Hematopoietic multipotent progenitor cell treated with erythropoietin and hydrocortisone succinate and interleukin-3 and kit ligand, for 4 days (in vitro differentiated cells): ENCODE measurements around the gene HSBP1.

ENCODE experiments used
- DNase-seq: peaks from one replicate; pipeline ENCODE4 v3.0.0-alpha.2; 2015

The HSBP1 gene

GRCh38 chr16:83804366-83804765, 3.4 kb upstream of the HSBP1 start:
- no peak for DNase-seq

- DNase-seq: peak; percentile 69
These were observed 1.7 kb upstream of the HSBP1 start for GRCh38 chr16:83806036-83806435.

- no peak for DNase-seq
These were observed 1.0 kb upstream of the HSBP1 start for GRCh38 chr16:83806731-83807130.

- no peak for DNase-seq
These were observed 460 bp upstream of the HSBP1 start for GRCh38 chr16:83807327-83807709.

- DNase-seq: peak; percentile 17
These were observed 816 bp downstream of the HSBP1 start for GRCh38 chr16:83808573-83809014.

GRCh38 chr16:83809092-83809491, 1.3 kb downstream of the HSBP1 start:
- DNase-seq: no peak

- no peak for DNase-seq
These were observed 3.1 kb downstream of the HSBP1 start for GRCh38 chr16:83810901-83811300.

GRCh38 chr16:83813823-83814658, 6.3 kb downstream of the HSBP1 start:
- peak; percentile 38 for DNase-seq

GRCh38 chr16:83814659-83814985, 6.8 kb downstream of the HSBP1 start:
- no peak for DNase-seq

- DNase-seq: no peak
These were observed 9.2 kb downstream of the HSBP1 start for GRCh38 chr16:83817022-83817421.

- DNase-seq: no peak
These were observed 10.5 kb downstream of the HSBP1 start for GRCh38 chr16:83818276-83818675.

GRCh38 chr16:83819361-83819760, 11.6 kb downstream of the HSBP1 start:
- DNase-seq: no peak

- DNase-seq: peak; percentile 86
These were observed 18.6 kb downstream of the HSBP1 start for GRCh38 chr16:83826146-83826913.

GRCh38 chr16:83830091-83830768, 22.5 kb downstream of the HSBP1 start:
- no peak for DNase-seq

GRCh38 chr16:83830769-83831455, 23.1 kb downstream of the HSBP1 start:
- no peak for DNase-seq

GRCh38 chr16:83831456-83831987, 23.7 kb downstream of the HSBP1 start:
- DNase-seq: no peak

- no peak for DNase-seq
These were observed 26.1 kb downstream of the HSBP1 start for GRCh38 chr16:83833921-83834320.

- DNase-seq: peak; percentile 76
These were observed 28.1 kb downstream of the HSBP1 start for GRCh38 chr16:83835586-83836566.

- no peak for DNase-seq
These were observed 29.8 kb downstream of the HSBP1 start for GRCh38 chr16:83837566-83837965.

- DNase-seq: no peak
These were observed 30.4 kb downstream of the HSBP1 start for GRCh38 chr16:83838151-83838550.

GRCh38 chr16:83839561-83839960, 31.8 kb downstream of the HSBP1 start:
- DNase-seq: no peak
